ENCODE measurements around the gene MRPL3.

Gene MRPL3

DNA sequence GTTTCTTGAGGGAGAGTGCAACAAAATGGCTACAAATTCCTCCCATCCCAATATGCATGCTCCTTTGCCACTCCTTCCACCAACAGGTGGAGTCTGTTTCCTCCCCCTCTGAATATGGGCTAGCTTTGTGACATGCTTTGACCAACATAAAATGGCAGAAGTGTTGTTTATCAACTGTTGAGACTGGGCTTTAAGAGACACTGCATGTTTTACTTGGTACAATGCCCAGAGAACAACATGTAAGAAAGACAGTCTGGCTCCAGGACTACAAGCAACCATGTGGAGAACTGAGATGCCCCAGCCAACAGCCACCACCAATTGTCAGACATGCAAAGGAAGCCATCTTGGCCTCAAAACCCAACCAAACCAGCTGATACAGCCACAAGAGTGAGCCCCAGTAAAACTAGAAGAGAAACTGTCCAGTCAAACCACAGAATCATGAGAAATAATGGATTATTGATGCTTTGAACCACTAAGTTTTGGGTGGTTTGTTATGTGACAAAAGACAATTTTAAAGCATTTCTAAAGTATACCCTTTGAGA is 80.7 kb downstream of the MRPL3 start:
- no peak overlapping the region for H3K4me3 Mint-ChIP-seq

DNA sequence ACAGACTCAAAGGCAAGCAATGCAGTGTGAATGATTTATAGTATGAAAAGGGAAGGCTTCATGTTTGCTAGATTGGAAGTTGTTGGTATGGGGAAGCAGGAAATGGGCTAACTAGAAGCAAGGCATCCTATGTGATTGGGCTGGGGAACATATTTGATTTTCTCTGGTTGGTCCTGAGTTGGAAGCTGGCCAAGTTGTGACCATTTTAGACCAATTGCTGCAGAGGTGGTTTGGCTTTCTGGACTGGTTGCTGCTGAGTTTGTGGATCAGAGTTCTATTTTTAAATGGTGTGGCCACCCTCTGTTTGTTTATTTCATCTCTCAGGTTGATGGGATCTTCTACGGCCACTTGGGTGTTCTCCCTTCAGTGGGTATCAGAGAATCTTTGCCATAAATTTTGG is 81.5 kb downstream of the MRPL3 start:
- Mint-ChIP-seq H3K27me3 (ENCODE audit: low read depth) (peaks cover 3% of the 10 kb centered on the region), H3K9me3 (no peaks in the 10 kb centered on the region), H3K4me3 (no peak overlapping the region), H3K36me3 (ENCODE audit: low read depth) (no peaks in the 10 kb centered on the region), H3K27ac (no peak overlapping the region), H3K4me1 (ENCODE audit: low read depth) (no peaks in the 10 kb centered on the region)
- DNase-seq (ENCODE audit: low spot score) = no peak

More for the DNA sequence above, 80.7 kb downstream of the MRPL3 start:
- peaks cover 2% of the 10 kb centered on the region for H3K27me3 Mint-ChIP-seq (ENCODE audit: low read depth)
- no peak for DNase-seq (ENCODE audit: low spot score)
- no peak overlapping the region for H3K27ac Mint-ChIP-seq
- no peaks in the 10 kb centered on the region for H3K9me3 Mint-ChIP-seq
- H3K36me3 Mint-ChIP-seq (ENCODE audit: low read depth) = no peaks in the 10 kb centered on the region
- no peaks in the 10 kb centered on the region for H3K4me1 Mint-ChIP-seq (ENCODE audit: low read depth)

- peaks cover 6% of the 10 kb centered on the region for H3K9me3 Mint-ChIP-seq
- H3K27ac Mint-ChIP-seq = no peak overlapping the region
- no peaks in the 10 kb centered on the region for H3K36me3 Mint-ChIP-seq (ENCODE audit: low read depth)
- DNase-seq (ENCODE audit: low spot score) = no peak
- no peak overlapping the region for H3K4me3 Mint-ChIP-seq
- H3K4me1 Mint-ChIP-seq (ENCODE audit: low read depth) = peaks cover 6% of the 10 kb centered on the region
- peaks cover 12% of the 10 kb centered on the region for H3K27me3 Mint-ChIP-seq (ENCODE audit: low read depth)
Measured at GRCh38 chr3:131417751-131418150, 85.0 kb downstream of the MRPL3 start.

Data from T-helper 2 cell treated with Interferon-gamma antibody and Interleukin-4, amounts not matched to agents 5 μg/mL and 100 μg/mL, for 36 hours (primary cell).